Measurements from ENCODE around the gene OAS2. TPM values are rescaled to one million over a fixed set of nuclear protein-coding genes. Genes with fewer than 3 reads are reported as not detected.
"Not testable (repeated sequence)": the region's sequence is repeated elsewhere in the genome, so short reads cannot be mapped to it uniquely, and the experiment has no call there.

The OAS2 gene
- total RNA-seq, 1 donor from 2014 or later = 113 TPM

DNA sequence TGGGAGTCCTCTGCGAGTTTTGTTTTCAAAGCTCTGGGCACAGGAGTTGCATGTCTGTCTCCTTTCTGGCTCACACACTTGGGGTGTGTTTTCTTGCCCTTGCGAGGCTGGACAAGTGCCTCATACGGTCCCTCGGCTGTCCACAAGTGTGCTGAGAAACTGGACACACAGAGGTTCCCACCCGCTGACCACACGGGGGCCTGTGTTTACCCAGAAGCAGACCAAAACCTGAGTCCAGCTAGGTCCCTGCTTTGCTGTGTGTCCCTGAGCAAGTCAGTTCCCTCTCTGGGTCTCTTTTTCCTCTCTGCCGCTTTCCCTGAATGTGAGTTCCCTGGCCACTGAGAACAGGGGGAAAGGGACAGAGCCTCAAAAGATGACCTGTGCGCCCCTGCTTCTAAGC, 678 bp upstream of the OAS2 start:
- Mint-ChIP-seq H3K27me3 (ENCODE audit: insufficient read depth) (no peaks in the 10 kb centered on the region), H3K4me3 (peak overlapping the region; percentile 94), H3K9me3 (peaks cover 14% of the 10 kb centered on the region), H3K4me1 (ENCODE audit: low read depth) (peaks cover 52% of the 10 kb centered on the region), H3K27ac (peak overlapping the region; percentile 99), H3K36me3 (ENCODE audit: low read depth) (peaks cover 29% of the 10 kb centered on the region)
- intact Hi-C loops (cut with micrococcal nuclease) = loop anchor here (1.0 to 5.0 kb wide), 7 partner anchors 11 to 380 kb away; partner anchors contain the start of genes DDX54, OAS1, OAS3 and PLBD2
- no peak for DNase-seq (ENCODE audit: low spot score)

GRCh38 chr12:112979041-112979680, 842 bp downstream of the OAS2 start:
- H3K4me1 Mint-ChIP-seq (ENCODE audit: low read depth) = peaks cover 64% of the 10 kb centered on the region
- H3K4me3 Mint-ChIP-seq = peak overlapping the region; percentile 94
- H3K27me3 Mint-ChIP-seq (ENCODE audit: insufficient read depth) = no peaks in the 10 kb centered on the region
- peaks cover 41% of the 10 kb centered on the region for H3K36me3 Mint-ChIP-seq (ENCODE audit: low read depth)
- intact Hi-C loops (cut with micrococcal nuclease) = loop anchor here (5.0 kb wide), 1 partner anchor 378 kb away; the partner anchor contains the start of gene PLBD2
- peak; percentile 21 for DNase-seq (ENCODE audit: low spot score)
- H3K9me3 Mint-ChIP-seq = peaks cover 24% of the 10 kb centered on the region
- H3K27ac Mint-ChIP-seq = peak overlapping the region; percentile 99

GRCh38 chr12:112980491-112981158, 2.3 kb downstream of the OAS2 start:
- peak overlapping the region; percentile 99 for H3K27ac Mint-ChIP-seq
- H3K36me3 Mint-ChIP-seq (ENCODE audit: low read depth) = peaks cover 55% of the 10 kb centered on the region
- H3K9me3 Mint-ChIP-seq = peaks cover 38% of the 10 kb centered on the region
- H3K4me1 Mint-ChIP-seq (ENCODE audit: low read depth) = peaks cover 79% of the 10 kb centered on the region
- no peaks in the 10 kb centered on the region for H3K27me3 Mint-ChIP-seq (ENCODE audit: insufficient read depth)
- no peak for DNase-seq (ENCODE audit: low spot score)
- intact Hi-C loops (cut with micrococcal nuclease) = loop anchor here (10.0 kb wide), 1 partner anchor 984 kb away; the partner anchor contains the start of gene RBM19
- peak overlapping the region; percentile 94 for H3K4me3 Mint-ChIP-seq

DNA sequence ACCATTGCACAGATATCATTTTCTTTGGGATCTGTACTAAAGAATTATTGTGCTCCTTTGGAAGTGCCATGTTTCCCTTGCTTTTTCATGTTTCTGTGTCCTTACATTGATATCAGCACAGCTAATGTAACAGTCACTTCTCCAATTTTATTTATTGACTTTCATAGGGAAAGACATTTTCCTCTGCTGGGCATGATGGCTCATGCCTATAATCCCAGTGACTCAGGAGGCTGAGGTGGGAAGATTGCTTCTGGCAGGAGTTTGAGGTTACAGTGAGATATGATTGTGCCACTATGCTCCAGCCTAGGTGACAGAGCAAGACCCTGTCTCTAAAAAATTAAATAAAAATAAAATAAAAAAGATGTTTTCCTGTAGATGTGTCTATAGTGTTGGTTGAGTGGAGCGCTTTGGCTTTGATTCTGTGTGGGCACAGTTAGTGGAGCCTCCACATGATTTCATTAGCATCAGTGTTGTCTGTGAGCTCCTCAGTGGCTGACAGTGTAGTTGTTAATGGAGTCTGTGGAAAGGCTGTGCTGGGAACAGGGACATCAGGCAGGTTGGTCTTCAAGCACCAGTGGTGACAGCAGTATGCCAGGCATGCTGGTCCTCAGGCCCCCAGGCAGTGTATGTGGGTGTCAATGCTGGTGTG, 7.4 kb downstream of the OAS2 start:
- peak overlapping the region; percentile 6 for H3K4me3 Mint-ChIP-seq
- H3K27ac Mint-ChIP-seq = peak overlapping the region; percentile 22
- no peak for DNase-seq (ENCODE audit: low spot score)
- H3K27me3 Mint-ChIP-seq (ENCODE audit: insufficient read depth) = no peaks in the 10 kb centered on the region
- H3K36me3 Mint-ChIP-seq (ENCODE audit: low read depth) = peaks cover 91% of the 10 kb centered on the region
- peaks cover 39% of the 10 kb centered on the region for H3K9me3 Mint-ChIP-seq
- peaks cover 86% of the 10 kb centered on the region for H3K4me1 Mint-ChIP-seq (ENCODE audit: low read depth)
- intact Hi-C loops (cut with micrococcal nuclease) = loop anchor here (10.0 kb wide), 1 partner anchor 979 kb away; the partner anchor contains the start of gene RBM19

GRCh38 chr12:112986291-112986800, 8.0 kb downstream of the OAS2 start:
- H3K4me3 Mint-ChIP-seq = no peak overlapping the region
- H3K4me1 Mint-ChIP-seq (ENCODE audit: low read depth) = peaks cover 86% of the 10 kb centered on the region
- peak overlapping the region; percentile 22 for H3K27ac Mint-ChIP-seq
- no peaks in the 10 kb centered on the region for H3K27me3 Mint-ChIP-seq (ENCODE audit: insufficient read depth)
- intact Hi-C loops (cut with micrococcal nuclease) = loop anchor here (10.0 kb wide), 1 partner anchor 978 kb away; the partner anchor contains the start of gene RBM19
- DNase-seq (ENCODE audit: low spot score) = no peak
- H3K9me3 Mint-ChIP-seq = peaks cover 38% of the 10 kb centered on the region
- H3K36me3 Mint-ChIP-seq (ENCODE audit: low read depth) = peaks cover 92% of the 10 kb centered on the region

DNA sequence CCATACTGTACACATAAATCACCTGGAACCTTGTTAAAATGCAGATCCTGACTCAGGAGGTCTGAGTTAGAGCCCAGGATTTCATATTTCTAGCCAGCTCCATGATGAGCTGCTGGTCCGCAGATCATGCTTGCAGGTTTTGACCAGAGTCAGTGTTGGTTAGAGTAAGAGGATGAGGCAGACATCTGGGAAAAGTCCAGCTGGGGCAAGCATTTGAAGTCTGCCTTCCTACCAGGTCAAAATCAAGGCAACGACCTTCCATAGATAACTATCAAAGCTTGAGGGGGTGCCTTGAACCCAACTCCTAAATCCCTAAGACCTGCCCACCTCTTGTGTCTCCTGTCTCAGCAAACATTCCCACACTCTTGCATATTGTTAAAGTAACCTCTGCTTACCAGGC, 9.2 kb downstream of the OAS2 start:
- peak overlapping the region; percentile 42 for H3K27ac Mint-ChIP-seq
- H3K9me3 Mint-ChIP-seq = peaks cover 30% of the 10 kb centered on the region
- H3K4me3 Mint-ChIP-seq = no peak overlapping the region
- intact Hi-C loops (cut with micrococcal nuclease) = loop anchor here (10.0 kb wide), 1 partner anchor 977 kb away; the partner anchor contains the start of gene RBM19
- DNase-seq (ENCODE audit: low spot score) = no peak
- no peaks in the 10 kb centered on the region for H3K27me3 Mint-ChIP-seq (ENCODE audit: insufficient read depth)
- H3K4me1 Mint-ChIP-seq (ENCODE audit: low read depth) = peaks cover 82% of the 10 kb centered on the region
- peaks cover 92% of the 10 kb centered on the region for H3K36me3 Mint-ChIP-seq (ENCODE audit: low read depth)

DNA sequence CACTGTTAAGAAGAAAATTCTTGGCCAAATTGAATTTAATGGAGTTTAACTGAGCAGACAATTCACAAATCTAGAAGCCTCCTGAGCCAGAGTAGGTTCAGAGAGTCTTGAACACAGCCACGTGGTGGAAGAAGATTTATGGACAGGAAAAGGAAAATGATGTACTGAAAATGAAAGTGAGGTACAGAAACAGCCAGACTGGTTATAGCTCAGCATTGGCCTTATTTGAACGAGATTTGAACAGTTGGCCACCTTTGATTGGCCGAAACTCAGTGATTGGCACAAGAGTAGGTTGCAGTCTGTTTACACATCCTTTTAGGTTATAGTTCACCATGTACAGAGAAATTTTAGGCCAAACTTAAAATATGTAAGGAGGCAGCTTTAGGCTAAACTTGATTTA, 9.9 kb downstream of the OAS2 start:
- peaks cover 24% of the 10 kb centered on the region for H3K9me3 Mint-ChIP-seq
- H3K27me3 Mint-ChIP-seq (ENCODE audit: insufficient read depth) = no peaks in the 10 kb centered on the region
- peak overlapping the region; percentile 80 for H3K27ac Mint-ChIP-seq
- intact Hi-C loops (cut with micrococcal nuclease) = loop anchor here (1.0 to 10.0 kb wide), 3 partner anchors 10 to 977 kb away; partner anchors contain the start of genes OAS2, OAS3 and RBM19
- H3K4me1 Mint-ChIP-seq (ENCODE audit: low read depth) = peaks cover 84% of the 10 kb centered on the region
- H3K36me3 Mint-ChIP-seq (ENCODE audit: low read depth) = peaks cover 92% of the 10 kb centered on the region
- peak; percentile 43 for DNase-seq (ENCODE audit: low spot score)
- no peak overlapping the region for H3K4me3 Mint-ChIP-seq

GRCh38 chr12:112988823-112989385, 10.6 kb downstream of the OAS2 start:
- not testable (repeated sequence) for H3K27me3 Mint-ChIP-seq (ENCODE audit: insufficient read depth); DNase-seq (ENCODE audit: low spot score)
- Mint-ChIP-seq H3K9me3 (peaks cover 20% of the 10 kb centered on the region), H3K4me1 (ENCODE audit: low read depth) (peaks cover 86% of the 10 kb centered on the region), H3K27ac (peak overlapping the region; percentile 80), H3K36me3 (ENCODE audit: low read depth) (peaks cover 94% of the 10 kb centered on the region), H3K4me3 (peak overlapping the region; percentile 10)
- intact Hi-C loops (cut with micrococcal nuclease) = loop anchor here (1.0 to 10.0 kb wide), 3 partner anchors 11 to 976 kb away; partner anchors contain the start of genes OAS2, OAS3 and RBM19

GRCh38 chr12:112989806-112990205, 11.5 kb downstream of the OAS2 start:
- H3K9me3 Mint-ChIP-seq = peaks cover 12% of the 10 kb centered on the region
- H3K27me3 Mint-ChIP-seq (ENCODE audit: insufficient read depth) = no peaks in the 10 kb centered on the region

DNA sequence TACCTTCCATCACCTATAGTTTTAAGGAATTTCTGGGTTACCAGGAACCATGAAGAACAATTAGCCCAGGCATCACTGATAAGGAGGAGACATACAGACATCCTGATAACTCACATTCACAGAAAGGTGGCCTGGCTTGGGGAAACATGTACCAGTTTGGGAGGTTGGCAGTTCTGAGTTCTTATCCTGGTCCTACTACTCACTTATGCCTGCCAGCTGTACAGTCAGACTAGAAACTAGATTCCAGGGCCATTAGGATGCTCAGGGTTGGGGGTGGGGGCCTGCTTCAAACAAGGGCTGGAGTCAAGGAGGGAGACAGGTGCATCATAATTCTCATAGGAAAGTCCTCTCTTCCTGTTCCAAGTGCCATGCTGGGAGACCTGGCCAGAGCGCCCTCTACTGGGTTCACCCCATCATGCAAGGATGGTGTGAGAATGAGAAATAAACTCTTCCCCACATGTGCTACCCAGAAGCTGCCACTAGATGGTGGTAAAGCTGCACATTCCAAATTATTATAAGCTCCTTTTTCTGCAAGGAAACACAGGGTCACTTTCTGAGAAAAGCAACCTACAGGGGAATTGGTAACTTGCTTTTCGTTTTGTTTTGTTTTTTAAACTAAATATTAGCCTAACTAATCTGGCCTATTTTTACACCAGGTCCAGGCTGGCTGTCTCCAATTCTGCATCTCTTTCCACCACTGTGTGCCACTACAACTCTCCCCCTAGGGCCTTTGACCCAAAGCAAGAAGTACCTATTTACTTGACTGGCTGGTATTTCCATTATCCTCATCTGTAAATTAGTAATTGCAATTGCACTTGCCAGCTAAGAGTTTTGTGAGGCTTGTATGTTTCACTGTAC, 14.5 kb downstream of the OAS2 start:
- Mint-ChIP-seq H3K36me3 (ENCODE audit: low read depth) (peaks cover 90% of the 10 kb centered on the region), H3K27ac (peak overlapping the region; percentile 43), H3K4me3 (no peak overlapping the region), H3K9me3 (peaks cover 6% of the 10 kb centered on the region), H3K4me1 (ENCODE audit: low read depth) (peaks cover 57% of the 10 kb centered on the region), H3K27me3 (ENCODE audit: insufficient read depth) (no peaks in the 10 kb centered on the region)
- peak; percentile 43 for DNase-seq (ENCODE audit: low spot score)
- intact Hi-C loops (cut with micrococcal nuclease) = loop anchor here (2.0 kb wide), 2 partner anchors 56 to 182 kb away; no protein-coding TSS in a partner anchor

More at GRCh38 chr12:112989806-112990205, 11.5 kb downstream of the OAS2 start:
- Mint-ChIP-seq H3K4me1 (ENCODE audit: low read depth) (peaks cover 82% of the 10 kb centered on the region), H3K4me3 (no peak overlapping the region), H3K36me3 (ENCODE audit: low read depth) (peaks cover 88% of the 10 kb centered on the region), H3K27ac (peak overlapping the region; percentile 74)
- no peak for DNase-seq (ENCODE audit: low spot score)
- intact Hi-C loops (cut with micrococcal nuclease) = loop anchor here (2.0 to 10.0 kb wide), 2 partner anchors 51 to 975 kb away; partner anchors contain the start of genes OAS3 and RBM19

DNA sequence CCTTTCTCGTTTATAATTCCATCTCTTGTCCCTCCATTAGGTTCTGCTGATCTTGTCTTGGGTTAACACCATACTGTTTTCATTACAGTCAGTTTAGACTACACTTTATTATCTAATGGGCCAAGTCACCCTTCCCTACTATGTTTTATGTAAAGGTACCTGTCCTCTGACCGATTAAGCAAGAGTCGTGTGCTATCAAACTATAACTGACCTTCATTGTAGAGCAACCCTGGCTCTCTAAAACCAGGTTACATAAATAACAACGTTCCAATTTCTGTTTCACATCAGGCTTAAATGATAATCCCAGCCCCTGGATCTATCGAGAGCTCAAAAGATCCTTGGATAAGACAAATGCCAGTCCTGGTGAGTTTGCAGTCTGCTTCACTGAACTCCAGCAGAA, 16.7 kb downstream of the OAS2 start:
- H3K27ac Mint-ChIP-seq = no peak overlapping the region

More for the DNA sequence above, 16.7 kb downstream of the OAS2 start:
- Mint-ChIP-seq H3K27me3 (ENCODE audit: insufficient read depth) (no peaks in the 10 kb centered on the region), H3K4me3 (no peak overlapping the region), H3K4me1 (ENCODE audit: low read depth) (peaks cover 40% of the 10 kb centered on the region), H3K9me3 (peaks cover 11% of the 10 kb centered on the region), H3K36me3 (ENCODE audit: low read depth) (peaks cover 90% of the 10 kb centered on the region)
- intact Hi-C loops (cut with micrococcal nuclease) = no loop called here
- no peak for DNase-seq (ENCODE audit: low spot score)

Measured in activated T-helper 1 cell treated with anti-CD3 and anti-CD28 coated beads, Interleukin-12 subunit alpha, Interleukin-12 subunit beta, Interleukin-2, Interleukin-4 antibody, amounts not matched to agents 30 ng/mL and 10 ng/mL and 1 ng/mL, durations not matched to agents 14 hours and 24 hours and 36 hours (primary cell).